ENCODE measurements around the gene ALG10B. TPM values are rescaled to one million over a fixed set of nuclear protein-coding genes. Genes with fewer than 3 reads are reported as not detected.
A peak's percentile ranks its signal among the peaks of the same experiment; 100 is the strongest.

Gene ALG10B
- total RNA-seq, 1 experiment from 2014 or later, result 8.4 TPM

GRCh38 chr12:38367506-38367905, 50.9 kb downstream of the ALG10B start:
- no peak for DNase-seq (ENCODE audit: low read depth)
- in situ Hi-C loops (cut with HindIII; ENCODE audit: low pct_unique_long_range_greater_than_20kb, low sequenced_read_pairs), result no loop called here

GRCh38 chr12:38370311-38370710, 53.7 kb downstream of the ALG10B start:
- DNase-seq (ENCODE audit: low read depth), result no peak
- in situ Hi-C loops (cut with HindIII; ENCODE audit: low pct_unique_long_range_greater_than_20kb, low sequenced_read_pairs), result no loop called here

- in situ Hi-C loops (cut with HindIII; ENCODE audit: low pct_unique_long_range_greater_than_20kb, low sequenced_read_pairs), result no loop called here
- peak; percentile 6 for DNase-seq (ENCODE audit: low read depth)
Observed at GRCh38 chr12:38373784-38374183, 57.2 kb downstream of the ALG10B start.

GRCh38 chr12:38374751-38375150, 58.2 kb downstream of the ALG10B start:
- in situ Hi-C loops (cut with HindIII; ENCODE audit: low pct_unique_long_range_greater_than_20kb, low sequenced_read_pairs), result no loop called here
- DNase-seq (ENCODE audit: low read depth), result no peak

Measured in Caki2 (cell line).